GM12878 (cell line): ENCODE measurements around the gene COL15A1. TPM values are rescaled to one million over a fixed set of nuclear protein-coding genes. Genes with fewer than 3 reads are reported as not detected.

Experiments
- ATAC-seq: fragments of 200-7000 bp; cut with Tn5 transposase; 3 replicates; pipeline ENCODE4 v1.9.1; 2020; ENCODE audit warnings: mild to moderate bottlenecking, moderate library complexity
- BruUV-seq: library from RNA; stranded (reverse); fragments of 400-500 nt; replicated peaks from 2 replicates; lab custom pipeline; 2021; lab: Mats Ljungman, UMichigan
- CTCF ChIA-PET: fragments of 300-600 bp; sonication (Branson Sonifier 250); formaldehyde crosslinking; extraction: SDS; loops from one replicate; lab custom pipeline; 2021; ENCODE audit warnings: inconsistent platforms; lab: Yijun Ruan, JAX
- POLR2A ChIA-PET: fragments of 350-600 bp; formaldehyde crosslinking; extraction: SDS; loops from one replicate; lab custom pipeline; 2021; ENCODE audit warnings: inconsistent platforms; lab: Charles Lee
- RAD21 ChIA-PET: fragments of 300-600 bp; sonication (Branson Sonifier 250); formaldehyde crosslinking; loops from one replicate; lab custom pipeline; 2023; ENCODE audit warnings: antibody characterized with exemption; ENCODE audit not compliant: unreplicated experiment; lab: Charles Lee
- SMC1A ChIA-PET: fragments of 300-600 bp; sonication (Branson Sonifier 250); formaldehyde crosslinking; loops from one replicate; lab custom pipeline; 2023; ENCODE audit not compliant: unreplicated experiment, uncharacterized antibody; lab: Charles Lee
- DNase-seq: peaks from one replicate; pipeline ENCODE4 v3.0.0-alpha.2; 2011; ENCODE audit warnings: low read depth, low spot score
- FAIRE-seq: peaks from 3 replicates; lab custom pipeline; 2011; peaks lifted over from hg19 to GRCh38; lab: Jason Lieb, UNC
- H2AFZ ChIP-seq: 2 replicates; pipeline ENCODE4 v1.6.0; 2011; ENCODE audit warnings: low read depth, low read length, control low read depth; ENCODE audit not compliant: control insufficient read depth
- H3K27ac ChIP-seq: 2 replicates; pipeline ENCODE4 v1.5.1; 2011; ENCODE audit warnings: control low read depth; ENCODE audit not compliant: control insufficient read depth, insufficient read depth
- H3K27me3 ChIP-seq, 2 experiments: replicated peaks in 1 of 2; 2 replicates each; pipeline versions ENCODE4 v1.6.0 to v1.6.1; 2011; ENCODE audit warnings: low read length in 1 of 2; ENCODE audit not compliant: control insufficient read depth in 2 of 2, insufficient read depth in 2 of 2
- H3K36me3 ChIP-seq, 2 experiments: 2 replicates each; pipeline ENCODE4 v1.5.1; 2011; ENCODE audit warnings: low read length in 1 of 2; ENCODE audit not compliant: control insufficient read depth in 2 of 2, insufficient read depth in 2 of 2
- H3K4me1 ChIP-seq: 2 replicates; pipeline ENCODE4 v1.6.1; 2011; ENCODE audit warnings: mild to moderate bottlenecking, low read length, moderate library complexity, mixed read lengths; ENCODE audit not compliant: control insufficient read depth, insufficient read depth
- H3K4me2 ChIP-seq: 2 replicates; pipeline ENCODE4 v1.6.0; 2011; ENCODE audit warnings: control low read depth; ENCODE audit not compliant: control insufficient read depth, insufficient read depth
- H3K4me3 ChIP-seq: fragments of 200-600 bp; sonication (generic); 2 replicates; pipeline ENCODE4 v1.5.1; 2016
- H3K79me2 ChIP-seq: 2 replicates; pipeline ENCODE4 v1.6.0; 2011; ENCODE audit warnings: low read length; ENCODE audit not compliant: control insufficient read depth, insufficient read depth
- H3K9ac ChIP-seq: 2 replicates; pipeline ENCODE4 v1.8.0; 2011; ENCODE audit warnings: low read length, control low read depth, mixed read lengths; ENCODE audit not compliant: control insufficient read depth, insufficient read depth
- H3K9me3 ChIP-seq: replicated peaks from 3 replicates; pipeline ENCODE4 v1.5.1; 2011; ENCODE audit warnings: mild to moderate bottlenecking, low read length; ENCODE audit not compliant: control insufficient read depth, insufficient read depth
- H4K20me1 ChIP-seq: 2 replicates; pipeline ENCODE4 v1.6.0; 2011; ENCODE audit not compliant: control insufficient read depth, insufficient read depth
- HCFC1 ChIP-seq: fragments of 150-350 bp; IDR thresholded peaks from 2 replicates; pipeline ENCODE4 v1.6.1; 2014; ENCODE audit warnings: low read length
- HDAC6 ChIP-seq: fragments of 200-600 bp; sonication (generic); IDR thresholded peaks from one replicate; pipeline ENCODE4 v1.8.0; 2017; ENCODE audit warnings: antibody characterized with exemption; ENCODE audit not compliant: unreplicated experiment
- MEF2B ChIP-seq: fragments of 450-650 bp; IDR thresholded peaks from 2 replicates; pipeline ENCODE4 v1.6.1; 2018; ENCODE audit warnings: mild to moderate bottlenecking, moderate library complexity; ENCODE audit not compliant: partially characterized antibody, poor library complexity, severe bottlenecking
- POU2F2 ChIP-seq: IDR thresholded peaks from 3 replicates; pipeline ENCODE4 v1.6.1; 2011; ENCODE audit warnings: low read depth, mild to moderate bottlenecking, low read length, borderline replicate concordance
- RELA ChIP-seq: fragments of 450-650 bp; IDR thresholded peaks from 2 replicates; pipeline ENCODE4 v1.8.0; 2014; ENCODE audit warnings: borderline replicate concordance; ENCODE audit not compliant: partially characterized antibody
- WGBS: methylation state at CpG from one replicate; pipeline ENCODE4 v1.1.6; 2016; ENCODE audit warnings: low lambda C conversion rate; ENCODE audit not compliant: insufficient replicate concordance, insufficient coverage; ENCODE audit errors: missing lambda C conversion rate; 5-methylcytosine and 5-hydroxymethylcytosine counted together
- in situ Hi-C: fragments of 300-500 bp; cut with MboI; formaldehyde crosslinking; loops from 9 replicates; pipeline ENCODE4 v1.14.3; 2018; ENCODE audit warnings: mixed read lengths
- intact Hi-C: fragments of 100-400 bp; cut with micrococcal nuclease; formaldehyde crosslinking; loops from one replicate; pipeline ENCODE4 v1.14.2; 2022; ENCODE audit not compliant: unreplicated experiment
- polyA plus RNA-seq, 11 experiments: library from polyadenylated mRNA; depleted of rRNA in 4 of 11; unstranded in 6 of 11; stranded (reverse) in 5 of 11; fragments of >200 nt; fragmentation: Nextera tagmentation in 4 of 11; fragmentation: Illumina TruSeq in 1 of 11; extraction: Ambion mirVana in 4 of 11; extraction: Trizol in 1 of 11; gene quantifications; 1 replicate in 1 of 11; 2 replicates in 10 of 11; pipeline versions ENCODE4 v1.2.1 to v1.2.3, GENCODE V29; 2011 to 2016; ENCODE audit warnings: inconsistent platforms in 2 of 11, missing spikeins in 2 of 11, low read depth in 1 of 11
- total RNA-seq, 4 experiments: library from RNA; depleted of rRNA in 3 of 4; stranded (reverse); fragments of >200 nt in 3 of 4; fragmentation: Illumina TruSeq in 1 of 4; extraction: Trizol in 1 of 4; gene quantifications; 2 replicates each; pipeline versions ENCODE4 v1.2.1 to v1.2.3, GENCODE V29; 2013 to 2021
- TF ChIP-seq, protein P1 (sequence below): fragments of 150-350 bp; IDR thresholded peaks from 2 replicates; pipeline ENCODE4 v1.6.1; 2016; ENCODE audit warnings: low read depth, low read length
- TF ChIP-seq, protein P2 (sequence below): IDR thresholded peaks from 2 replicates; pipeline ENCODE4 v1.6.1; 2011; ENCODE audit warnings: low read depth, low read length, improper control_type of control experiment, borderline replicate concordance
- TF ChIP-seq, protein P3 (sequence below): fragments of 450-650 bp; formaldehyde crosslinking; IDR thresholded peaks from 2 replicates; pipeline ENCODE4 v1.4.0; 2020; ENCODE audit warnings: mild to moderate bottlenecking, moderate library complexity

The COL15A1 gene
- total and polyA plus RNA-seq, 10 of the 15 experiments (the other 5 are each of a cell fraction or from before 2014, with no cell fraction given): 0.01 to 0.28 (median 0.06) TPM; not detected in 2

DNA sequence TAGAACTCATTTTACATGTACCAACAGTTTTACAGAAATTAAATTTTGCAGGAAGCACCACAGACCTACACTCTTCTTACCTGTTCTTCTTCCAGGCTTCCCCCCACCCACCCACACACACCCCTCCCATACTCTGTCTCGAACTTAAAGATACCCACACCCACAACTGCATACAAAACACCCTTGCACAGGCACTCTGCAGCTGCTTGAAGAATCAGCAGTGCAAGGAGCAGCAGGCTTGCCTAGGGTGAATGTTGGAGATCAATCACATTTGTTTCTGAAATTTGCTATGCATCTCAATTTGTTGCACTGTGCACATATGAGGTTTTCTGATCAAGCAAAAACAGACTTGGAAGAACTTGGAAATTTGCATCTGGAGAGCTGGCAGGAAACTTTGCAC, 83.7 kb downstream of the COL15A1 start:
- POLR2A ChIA-PET: no interaction called here
- SMC1A ChIA-PET: interaction anchor here (1.3 to 1.8 kb wide), 2 partner anchors 26 to 114 kb away, joined by 3 to 10 read pairs; no protein-coding TSS in a partner anchor
- intact Hi-C loops: no loop called here

DNA sequence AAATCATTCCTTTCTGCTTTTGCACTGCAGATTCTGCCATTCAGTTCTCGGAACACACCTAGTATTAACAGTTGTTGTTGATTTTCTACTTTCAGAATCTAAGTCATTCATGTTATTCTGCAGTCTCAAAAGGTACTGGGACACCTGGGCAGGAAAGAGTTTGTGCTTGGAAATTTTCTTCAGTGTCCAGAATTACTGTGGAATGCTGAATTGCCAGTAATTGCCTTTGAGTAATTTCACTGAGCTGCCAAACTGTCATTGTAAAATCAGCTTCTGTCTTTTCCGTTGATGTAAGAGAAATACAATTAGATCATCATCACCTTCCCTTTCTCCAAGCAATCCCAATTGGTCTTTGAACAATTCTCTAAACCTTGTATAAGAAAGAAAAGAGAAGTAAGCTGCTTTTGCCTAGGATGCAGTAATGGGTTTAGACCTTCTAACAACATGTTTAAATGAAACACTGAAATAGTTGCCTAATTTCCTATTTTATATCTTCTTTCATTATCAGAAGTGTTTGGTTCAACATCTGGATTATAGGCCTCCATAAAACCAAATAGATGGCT, 85.5 kb downstream of the COL15A1 start:
- in situ Hi-C loops: no loop called here
- no TSS peak for BruUV-seq
- WGBS: 46% methylated on average over 2 of the region's 2 CpGs
- TF ChIP-seq RELA: no peak
- no peak for TF ChIP-seq MEF2B
- TF ChIP-seq, protein P1, sequence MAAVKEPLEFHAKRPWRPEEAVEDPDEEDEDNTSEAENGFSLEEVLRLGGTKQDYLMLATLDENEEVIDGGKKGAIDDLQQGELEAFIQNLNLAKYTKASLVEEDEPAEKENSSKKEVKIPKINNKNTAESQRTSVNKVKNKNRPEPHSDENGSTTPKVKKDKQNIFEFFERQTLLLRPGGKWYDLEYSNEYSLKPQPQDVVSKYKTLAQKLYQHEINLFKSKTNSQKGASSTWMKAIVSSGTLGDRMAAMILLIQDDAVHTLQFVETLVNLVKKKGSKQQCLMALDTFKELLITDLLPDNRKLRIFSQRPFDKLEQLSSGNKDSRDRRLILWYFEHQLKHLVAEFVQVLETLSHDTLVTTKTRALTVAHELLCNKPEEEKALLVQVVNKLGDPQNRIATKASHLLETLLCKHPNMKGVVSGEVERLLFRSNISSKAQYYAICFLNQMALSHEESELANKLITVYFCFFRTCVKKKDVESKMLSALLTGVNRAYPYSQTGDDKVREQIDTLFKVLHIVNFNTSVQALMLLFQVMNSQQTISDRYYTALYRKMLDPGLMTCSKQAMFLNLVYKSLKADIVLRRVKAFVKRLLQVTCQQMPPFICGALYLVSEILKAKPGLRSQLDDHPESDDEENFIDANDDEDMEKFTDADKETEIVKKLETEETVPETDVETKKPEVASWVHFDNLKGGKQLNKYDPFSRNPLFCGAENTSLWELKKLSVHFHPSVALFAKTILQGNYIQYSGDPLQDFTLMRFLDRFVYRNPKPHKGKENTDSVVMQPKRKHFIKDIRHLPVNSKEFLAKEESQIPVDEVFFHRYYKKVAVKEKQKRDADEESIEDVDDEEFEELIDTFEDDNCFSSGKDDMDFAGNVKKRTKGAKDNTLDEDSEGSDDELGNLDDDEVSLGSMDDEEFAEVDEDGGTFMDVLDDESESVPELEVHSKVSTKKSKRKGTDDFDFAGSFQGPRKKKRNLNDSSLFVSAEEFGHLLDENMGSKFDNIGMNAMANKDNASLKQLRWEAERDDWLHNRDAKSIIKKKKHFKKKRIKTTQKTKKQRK: no peak
- TF ChIP-seq, protein P2, sequence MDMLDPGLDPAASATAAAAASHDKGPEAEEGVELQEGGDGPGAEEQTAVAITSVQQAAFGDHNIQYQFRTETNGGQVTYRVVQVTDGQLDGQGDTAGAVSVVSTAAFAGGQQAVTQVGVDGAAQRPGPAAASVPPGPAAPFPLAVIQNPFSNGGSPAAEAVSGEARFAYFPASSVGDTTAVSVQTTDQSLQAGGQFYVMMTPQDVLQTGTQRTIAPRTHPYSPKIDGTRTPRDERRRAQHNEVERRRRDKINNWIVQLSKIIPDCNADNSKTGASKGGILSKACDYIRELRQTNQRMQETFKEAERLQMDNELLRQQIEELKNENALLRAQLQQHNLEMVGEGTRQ: no peak
- TF ChIP-seq, protein P3, sequence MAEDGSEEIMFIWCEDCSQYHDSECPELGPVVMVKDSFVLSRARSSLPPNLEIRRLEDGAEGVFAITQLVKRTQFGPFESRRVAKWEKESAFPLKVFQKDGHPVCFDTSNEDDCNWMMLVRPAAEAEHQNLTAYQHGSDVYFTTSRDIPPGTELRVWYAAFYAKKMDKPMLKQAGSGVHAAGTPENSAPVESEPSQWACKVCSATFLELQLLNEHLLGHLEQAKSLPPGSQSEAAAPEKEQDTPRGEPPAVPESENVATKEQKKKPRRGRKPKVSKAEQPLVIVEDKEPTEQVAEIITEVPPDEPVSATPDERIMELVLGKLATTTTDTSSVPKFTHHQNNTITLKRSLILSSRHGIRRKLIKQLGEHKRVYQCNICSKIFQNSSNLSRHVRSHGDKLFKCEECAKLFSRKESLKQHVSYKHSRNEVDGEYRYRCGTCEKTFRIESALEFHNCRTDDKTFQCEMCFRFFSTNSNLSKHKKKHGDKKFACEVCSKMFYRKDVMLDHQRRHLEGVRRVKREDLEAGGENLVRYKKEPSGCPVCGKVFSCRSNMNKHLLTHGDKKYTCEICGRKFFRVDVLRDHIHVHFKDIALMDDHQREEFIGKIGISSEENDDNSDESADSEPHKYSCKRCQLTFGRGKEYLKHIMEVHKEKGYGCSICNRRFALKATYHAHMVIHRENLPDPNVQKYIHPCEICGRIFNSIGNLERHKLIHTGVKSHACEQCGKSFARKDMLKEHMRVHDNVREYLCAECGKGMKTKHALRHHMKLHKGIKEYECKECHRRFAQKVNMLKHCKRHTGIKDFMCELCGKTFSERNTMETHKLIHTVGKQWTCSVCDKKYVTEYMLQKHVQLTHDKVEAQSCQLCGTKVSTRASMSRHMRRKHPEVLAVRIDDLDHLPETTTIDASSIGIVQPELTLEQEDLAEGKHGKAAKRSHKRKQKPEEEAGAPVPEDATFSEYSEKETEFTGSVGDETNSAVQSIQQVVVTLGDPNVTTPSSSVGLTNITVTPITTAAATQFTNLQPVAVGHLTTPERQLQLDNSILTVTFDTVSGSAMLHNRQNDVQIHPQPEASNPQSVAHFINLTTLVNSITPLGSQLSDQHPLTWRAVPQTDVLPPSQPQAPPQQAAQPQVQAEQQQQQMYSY: no peak
- no peak for TF ChIP-seq HDAC6

More for the DNA sequence above, 83.7 kb downstream of the COL15A1 start:
- DNase-seq (no peak), ATAC-seq (no peak), FAIRE-seq (no peak)
- Histone ChIP-seq H3K4me1 (no peaks in the 10 kb centered on the region), H3K36me3 (no peaks in the 10 kb centered on the region), H3K9ac (no peak overlapping the region), H3K4me2 (no peak overlapping the region), H3K4me3 (no peak overlapping the region), H3K27me3 (peaks cover 0 to 5% of the 10 kb centered on the region in 2 experiments; a peak in 2 of 4 replicates), H2AFZ (no peak overlapping the region), H4K20me1 (no peaks in the 10 kb centered on the region), H3K79me2 (no peaks in the 10 kb centered on the region), H3K27ac (no peak overlapping the region), H3K9me3 (no peaks in the 10 kb centered on the region)
- in situ Hi-C loops: no loop called here
- TF ChIP-seq POU2F2 (no peak), HCFC1 (no peak)
- WGBS: 0% methylated on average over 1 of the region's 1 CpG
- CTCF ChIA-PET: interaction anchor here (1.1 to 1.6 kb wide), 4 partner anchors 14 to 52 kb away, joined by 3 to 5 read pairs (median 4); no protein-coding TSS in a partner anchor
- no TSS peak for BruUV-seq
- RAD21 ChIA-PET: no interaction called here

More for the DNA sequence above, 85.5 kb downstream of the COL15A1 start:
- intact Hi-C loops: no loop called here
- Histone ChIP-seq H3K36me3 (no peaks in the 10 kb centered on the region), H3K27ac (no peak overlapping the region), H2AFZ (no peak overlapping the region), H3K9ac (no peak overlapping the region), H4K20me1 (no peaks in the 10 kb centered on the region), H3K4me2 (no peak overlapping the region), H3K79me2 (no peaks in the 10 kb centered on the region), H3K4me3 (no peak overlapping the region), H3K9me3 (no peaks in the 10 kb centered on the region), H3K4me1 (no peaks in the 10 kb centered on the region), H3K27me3 (peaks cover 0 to 5% of the 10 kb centered on the region in 2 experiments; a peak in 1 of 4 replicates)
- ChIA-PET POLR2A (no interaction called here), CTCF (no interaction called here), SMC1A (interaction anchor here (1.6 kb wide), 1 partner anchor 74 kb away, joined by 4 read pairs; no protein-coding TSS in a partner anchor), RAD21 (no interaction called here)
- FAIRE-seq (no peak), ATAC-seq (no peak), DNase-seq (no peak)
